Brain microvascular endothelial cell (primary cell): ENCODE measurements around the gene CBLC.

Source experiments
- DNase-seq: peaks from one replicate; pipeline ENCODE4 v3.0.0-alpha.2; 2020
- H3K27ac ChIP-seq: fragments of 250-450 bp; sonication (Bioruptor Pico); 2 replicates; pipeline ENCODE4 v1.5.1; 2020; ENCODE audit warnings: mild to moderate bottlenecking, moderate library complexity
- H3K27me3 ChIP-seq: fragments of 250-450 bp; sonication (Bioruptor Pico); replicated peaks from 2 replicates; pipeline ENCODE4 v1.5.1; 2020; ENCODE audit warnings: mild to moderate bottlenecking
- H3K36me3 ChIP-seq: fragments of 250-450 bp; sonication (Bioruptor Pico); replicated peaks from 2 replicates; pipeline ENCODE4 v1.5.1; 2020; ENCODE audit warnings: mild to moderate bottlenecking
- H3K4me3 ChIP-seq: 2 replicates; pipeline ENCODE4 v1.5.1; 2011; ENCODE audit warnings: low read depth, mild to moderate bottlenecking, control low read depth, low read length, moderate library complexity
- in situ Hi-C: cut with HindIII; loops from 2 replicates; pipeline ENCODE4 v1.10.0; 2017; ENCODE audit warnings: low sequenced_read_pairs, low pct_ligation_motif_present
- TF ChIP-seq, protein P1 (sequence below): IDR thresholded peaks from 2 replicates; pipeline ENCODE4 v1.5.1; 2011; ENCODE audit warnings: low read depth, mild to moderate bottlenecking, moderate library complexity, low read length, control low read depth, inconsistent platforms; ENCODE audit errors: missing control alignments

The CBLC gene

GRCh38 chr19:44819246-44819832 is 41.6 kb downstream of the CBLC start:
- H3K27me3 ChIP-seq: peaks cover 9% of the 10 kb centered on the region
- DNase-seq: no peak
- no peak overlapping the region for H3K4me3 ChIP-seq
- TF ChIP-seq, protein P1, sequence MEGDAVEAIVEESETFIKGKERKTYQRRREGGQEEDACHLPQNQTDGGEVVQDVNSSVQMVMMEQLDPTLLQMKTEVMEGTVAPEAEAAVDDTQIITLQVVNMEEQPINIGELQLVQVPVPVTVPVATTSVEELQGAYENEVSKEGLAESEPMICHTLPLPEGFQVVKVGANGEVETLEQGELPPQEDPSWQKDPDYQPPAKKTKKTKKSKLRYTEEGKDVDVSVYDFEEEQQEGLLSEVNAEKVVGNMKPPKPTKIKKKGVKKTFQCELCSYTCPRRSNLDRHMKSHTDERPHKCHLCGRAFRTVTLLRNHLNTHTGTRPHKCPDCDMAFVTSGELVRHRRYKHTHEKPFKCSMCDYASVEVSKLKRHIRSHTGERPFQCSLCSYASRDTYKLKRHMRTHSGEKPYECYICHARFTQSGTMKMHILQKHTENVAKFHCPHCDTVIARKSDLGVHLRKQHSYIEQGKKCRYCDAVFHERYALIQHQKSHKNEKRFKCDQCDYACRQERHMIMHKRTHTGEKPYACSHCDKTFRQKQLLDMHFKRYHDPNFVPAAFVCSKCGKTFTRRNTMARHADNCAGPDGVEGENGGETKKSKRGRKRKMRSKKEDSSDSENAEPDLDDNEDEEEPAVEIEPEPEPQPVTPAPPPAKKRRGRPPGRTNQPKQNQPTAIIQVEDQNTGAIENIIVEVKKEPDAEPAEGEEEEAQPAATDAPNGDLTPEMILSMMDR: no peak
- in situ Hi-C loops: no loop called here
- H3K36me3 ChIP-seq: no peaks in the 10 kb centered on the region
- no peak overlapping the region for H3K27ac ChIP-seq

- in situ Hi-C loops: no loop called here
- Histone ChIP-seq H3K27ac (no peak overlapping the region), H3K4me3 (no peak overlapping the region), H3K36me3 (no peaks in the 10 kb centered on the region), H3K27me3 (peaks cover 9% of the 10 kb centered on the region)
- TF ChIP-seq, protein P1: no peak
- peak; percentile 20 for DNase-seq
Observed at GRCh38 chr19:44820648-44821609, 43.2 kb downstream of the CBLC start.

DNA sequence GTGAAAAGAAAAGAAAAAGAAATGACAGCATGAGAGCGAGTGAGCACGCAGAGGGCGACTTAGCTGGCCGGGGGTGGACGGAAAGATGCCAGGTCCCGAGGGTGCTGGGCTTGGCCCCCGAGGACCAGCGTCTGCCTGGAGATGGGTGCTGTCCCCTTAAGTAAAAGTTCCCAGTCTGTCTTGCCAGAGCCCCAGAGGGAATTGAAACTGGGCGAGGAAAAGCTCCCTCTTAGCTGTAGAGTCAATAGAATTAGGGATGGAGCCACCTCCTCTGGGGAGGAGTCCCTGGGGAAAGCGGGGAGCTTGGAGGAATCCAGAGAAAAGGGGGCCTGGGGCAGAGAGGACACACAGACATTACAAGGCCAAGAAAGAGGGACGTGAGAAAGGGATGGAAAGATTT is 44.5 kb downstream of the CBLC start:
- in situ Hi-C loops: no loop called here
- TF ChIP-seq, protein P1: no peak
- Histone ChIP-seq H3K27me3 (peaks cover 9% of the 10 kb centered on the region), H3K36me3 (no peaks in the 10 kb centered on the region), H3K27ac (no peak overlapping the region), H3K4me3 (no peak overlapping the region)
- no peak for DNase-seq

GRCh38 chr19:44822670-44823372 is 45.1 kb downstream of the CBLC start:
- Histone ChIP-seq H3K4me3 (no peak overlapping the region), H3K36me3 (no peaks in the 10 kb centered on the region), H3K27me3 (peaks cover 9% of the 10 kb centered on the region), H3K27ac (no peak overlapping the region)
- in situ Hi-C loops: no loop called here
- no peak for DNase-seq
- TF ChIP-seq, protein P1: no peak

- Histone ChIP-seq H3K27ac (no peak overlapping the region), H3K36me3 (no peaks in the 10 kb centered on the region), H3K4me3 (no peak overlapping the region), H3K27me3 (peaks cover 9% of the 10 kb centered on the region)
- no peak for DNase-seq
- TF ChIP-seq, protein P1: no peak
- in situ Hi-C loops: no loop called here
Observed at GRCh38 chr19:44823373-44823698, 45.6 kb downstream of the CBLC start.
